Panc1 (cell line): ENCODE data around the gene IPO8. TPM values are rescaled to one million over a fixed set of nuclear protein-coding genes. Genes with fewer than 3 reads are reported as not detected.

Experiments
- ATAC-seq: fragments of 200-7000 bp; cut with Tn5 transposase; 2 replicates; pipeline ENCODE4 v1.9.1; 2020; ENCODE audit warnings: mild to moderate bottlenecking, moderate library complexity
- BruUV-seq: library from RNA; stranded (reverse); fragments of 400-500 nt; replicated peaks from 2 replicates; lab custom pipeline; 2021; lab: Mats Ljungman, UMichigan
- CTCF ChIA-PET: fragments of 300-600 bp; sonication (Branson Sonifier 250); formaldehyde crosslinking; loops from one replicate; lab custom pipeline; 2022; ENCODE audit warnings: antibody characterized with exemption; lab: Charles Lee
- POLR2A ChIA-PET: fragments of 300-600 bp; sonication (Branson Sonifier 250); formaldehyde crosslinking; loops from one replicate; lab custom pipeline; 2022; ENCODE audit warnings: antibody characterized with exemption; lab: Charles Lee
- DNase-seq: peaks from one replicate; pipeline ENCODE4 v3.0.0-alpha.2; 2010; ENCODE audit warnings: low read depth, low spot score
- H3K27ac ChIP-seq: 2 replicates; pipeline ENCODE4 v1.5.1; 2011; ENCODE audit warnings: mild to moderate bottlenecking, low read length, inconsistent platforms
- H3K27me3 ChIP-seq: fragments of 200-500 bp; sonication (Bioruptor generic); 2 replicates; pipeline ENCODE4 v1.6.0; 2014; ENCODE audit warnings: low read length, inconsistent platforms; ENCODE audit not compliant: control insufficient read depth, insufficient read depth
- H3K36me3 ChIP-seq: fragments of 200-500 bp; sonication (Bioruptor generic); 2 replicates; pipeline ENCODE4 v1.5.1; 2014; ENCODE audit warnings: inconsistent platforms, mild to moderate bottlenecking, low read length, moderate library complexity; ENCODE audit not compliant: control insufficient read depth, insufficient read depth
- H3K4me1 ChIP-seq: 2 replicates; pipeline ENCODE4 v1.5.1; 2011; ENCODE audit warnings: inconsistent platforms, mild to moderate bottlenecking, low read length, moderate library complexity; ENCODE audit not compliant: control insufficient read depth, insufficient read depth
- H3K4me3 ChIP-seq, 2 experiments: 2 replicates each; pipeline ENCODE4 v1.5.1; 2011 to 2012; ENCODE audit warnings: low read depth in 2 of 2, low read length in 2 of 2, mild to moderate bottlenecking in 2 of 2, inconsistent platforms in 1 of 2, moderate library complexity in 1 of 2
- H3K9me3 ChIP-seq: fragments of 200-500 bp; sonication (Bioruptor generic); 2 replicates; pipeline ENCODE4 v1.5.1; 2014; ENCODE audit warnings: low read depth, mild to moderate bottlenecking, inconsistent platforms, low read length, moderate library complexity; ENCODE audit not compliant: control insufficient read depth, insufficient read depth
- POLR2AphosphoS5 ChIP-seq: IDR thresholded peaks from 2 replicates; pipeline ENCODE4 v1.6.1; 2012; ENCODE audit warnings: mild to moderate bottlenecking, low read depth, low read length, moderate library complexity
- REST ChIP-seq, 2 experiments: IDR thresholded peaks; 2 replicates each; pipeline ENCODE4 v1.6.1; 2011 to 2012; ENCODE audit warnings: low read depth in 2 of 2, control low read depth in 1 of 2, low read length in 1 of 2, mild to moderate bottlenecking in 1 of 2, moderate library complexity in 1 of 2; ENCODE audit not compliant: insufficient read depth in 1 of 2
- SIN3A ChIP-seq: IDR thresholded peaks from 2 replicates; pipeline ENCODE4 v1.6.1; 2012; ENCODE audit warnings: low read depth, mild to moderate bottlenecking, low read length, moderate library complexity, borderline replicate concordance; ENCODE audit not compliant: insufficient read depth
- TCF7L2 ChIP-seq: IDR thresholded peaks from 2 replicates; pipeline ENCODE4 v1.6.1; 2011; ENCODE audit warnings: mild to moderate bottlenecking, low read depth, low read length, inconsistent platforms
- in situ Hi-C: cut with HindIII; loops from 2 replicates; pipeline ENCODE4 v1.10.0; 2016; ENCODE audit warnings: low sequenced_read_pairs, low pct_unique_long_range_greater_than_20kb
- intact Hi-C: fragments of 100-400 bp; cut with micrococcal nuclease; formaldehyde crosslinking; loops from one replicate; pipeline ENCODE4 v1.10.0; 2022; ENCODE audit not compliant: unreplicated experiment
- total RNA-seq: library from RNA; stranded (reverse); gene quantifications from one replicate; pipeline ENCODE4 v1.2.1, GENCODE V29; 2021; ENCODE audit not compliant: unreplicated experiment
- TF ChIP-seq, protein P1 (sequence below): fragments of 450-650 bp; IDR thresholded peaks from 2 replicates; pipeline ENCODE4 v1.5.1; 2017; ENCODE audit warnings: mild to moderate bottlenecking

Gene IPO8
- total RNA-seq, 1 experiment from 2014 or later, result 46.6 TPM

DNA sequence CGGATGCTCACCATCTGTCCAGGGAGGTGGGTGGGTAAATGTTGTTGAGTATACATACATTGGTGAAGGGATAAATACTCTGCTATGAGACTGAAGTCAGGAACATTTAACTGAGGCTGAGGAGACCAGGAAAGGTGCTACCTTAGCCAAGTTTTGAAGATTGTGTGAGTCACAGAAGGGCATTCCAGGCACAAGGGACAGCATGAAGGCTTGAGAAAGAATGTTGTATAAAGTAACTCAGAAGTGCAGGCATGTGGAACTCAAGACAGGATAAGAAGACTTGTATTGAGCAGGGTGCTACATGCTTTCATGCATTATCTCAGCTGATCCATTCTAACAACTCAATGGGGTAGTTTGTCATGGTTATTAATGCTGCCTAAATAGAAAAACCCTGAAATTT, 112.7 kb downstream of the IPO8 start:
- TF ChIP-seq REST (IDR thresholded peaks at IDR 0.05; ENCODE audit: insufficient read depth in 1 of 2, low read depth in 2 of 2, low read length in 1 of 2) (no peak), TCF7L2 (no peak), SIN3A (no peak), POLR2AphosphoS5 (no peak)
- TF ChIP-seq, protein P1, sequence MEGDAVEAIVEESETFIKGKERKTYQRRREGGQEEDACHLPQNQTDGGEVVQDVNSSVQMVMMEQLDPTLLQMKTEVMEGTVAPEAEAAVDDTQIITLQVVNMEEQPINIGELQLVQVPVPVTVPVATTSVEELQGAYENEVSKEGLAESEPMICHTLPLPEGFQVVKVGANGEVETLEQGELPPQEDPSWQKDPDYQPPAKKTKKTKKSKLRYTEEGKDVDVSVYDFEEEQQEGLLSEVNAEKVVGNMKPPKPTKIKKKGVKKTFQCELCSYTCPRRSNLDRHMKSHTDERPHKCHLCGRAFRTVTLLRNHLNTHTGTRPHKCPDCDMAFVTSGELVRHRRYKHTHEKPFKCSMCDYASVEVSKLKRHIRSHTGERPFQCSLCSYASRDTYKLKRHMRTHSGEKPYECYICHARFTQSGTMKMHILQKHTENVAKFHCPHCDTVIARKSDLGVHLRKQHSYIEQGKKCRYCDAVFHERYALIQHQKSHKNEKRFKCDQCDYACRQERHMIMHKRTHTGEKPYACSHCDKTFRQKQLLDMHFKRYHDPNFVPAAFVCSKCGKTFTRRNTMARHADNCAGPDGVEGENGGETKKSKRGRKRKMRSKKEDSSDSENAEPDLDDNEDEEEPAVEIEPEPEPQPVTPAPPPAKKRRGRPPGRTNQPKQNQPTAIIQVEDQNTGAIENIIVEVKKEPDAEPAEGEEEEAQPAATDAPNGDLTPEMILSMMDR, result no peak
- no TSS peak for BruUV-seq
- ATAC-seq (no peak), DNase-seq (no peak)
- no peak overlapping the region for H3K27ac ChIP-seq
- in situ Hi-C loops (no loop called here), intact Hi-C loops (no loop called here)
- peaks cover 3% of the 10 kb centered on the region; the same call in 1 of the 2 replicates for H3K27me3 ChIP-seq
- no peaks in the 10 kb centered on the region for H3K9me3 ChIP-seq
- no peaks in the 10 kb centered on the region for H3K4me1 ChIP-seq
- ChIA-PET POLR2A (no interaction called here), CTCF (no interaction called here)
- no peaks in the 10 kb centered on the region for H3K36me3 ChIP-seq
- no peak overlapping the region for H3K4me3 ChIP-seq

DNA sequence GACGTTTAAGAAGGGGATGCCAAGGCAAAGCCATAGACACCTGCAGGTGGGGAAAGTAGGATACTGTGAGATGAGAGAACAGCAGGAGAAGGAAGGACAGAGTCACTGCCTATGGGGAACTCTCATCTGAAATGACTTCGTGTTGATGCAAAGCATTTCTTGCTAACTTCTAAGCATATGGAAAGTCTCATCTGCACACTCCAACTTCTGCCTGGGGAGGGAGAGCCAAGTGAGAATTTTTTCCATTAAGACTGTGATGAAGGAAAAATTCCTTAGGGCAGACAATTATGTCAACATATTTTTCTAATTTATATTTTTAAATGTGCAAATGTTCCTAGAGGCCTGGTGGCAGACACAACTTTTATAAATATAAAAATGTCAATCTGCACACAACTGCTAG, 115.3 kb downstream of the IPO8 start:
- H3K27me3 ChIP-seq, result no peaks in the 10 kb centered on the region
- H3K4me1 ChIP-seq, result no peaks in the 10 kb centered on the region
- H3K4me3 ChIP-seq, result no peak overlapping the region
- no TSS peak for BruUV-seq
- no peak overlapping the region for H3K27ac ChIP-seq
- no peaks in the 10 kb centered on the region for H3K9me3 ChIP-seq
- in situ Hi-C loops, result no loop called here
- ChIA-PET CTCF (no interaction called here), POLR2A (no interaction called here)
- intact Hi-C loops, result no loop called here
- H3K36me3 ChIP-seq, result no peaks in the 10 kb centered on the region
- DNase-seq (no peak), ATAC-seq (no peak)
- TF ChIP-seq, protein P1, result no peak
- TF ChIP-seq SIN3A (no peak), REST (IDR thresholded peaks at IDR 0.05; ENCODE audit: insufficient read depth in 1 of 2, low read depth in 2 of 2, low read length in 1 of 2) (no peak), POLR2AphosphoS5 (no peak), TCF7L2 (no peak)

Other genes starting within 250 kb of the IPO8 start
- gene CAPRIN2, start 59.1 kb upstream of the IPO8 start, total RNA-seq, result 28.6 TPM
- not detected for gene TSPAN11, start 230.9 kb upstream of the IPO8 start, total RNA-seq